Osteocyte (in vitro differentiated cells): Measurements from ENCODE around the gene VN1R5. TPM values are rescaled to one million over a fixed set of nuclear protein-coding genes. Genes with fewer than 3 reads are reported as not detected.

Experiments
- DNase-seq: peaks from one replicate; pipeline ENCODE4 v3.0.0; 2021; ENCODE audit warnings: mixed read lengths; ENCODE audit not compliant: unreplicated experiment; ENCODE audit errors: extremely low spot score
- H3K27ac Mint-ChIP-seq: one replicate; pipeline ENCODE4 v1.8.0; 2021; ENCODE audit warnings: mild to moderate bottlenecking, mixed read lengths; ENCODE audit not compliant: unreplicated experiment
- H3K27me3 Mint-ChIP-seq: one replicate; pipeline ENCODE4 v1.8.0; 2021; ENCODE audit warnings: mixed read lengths; ENCODE audit not compliant: unreplicated experiment
- H3K36me3 Mint-ChIP-seq: one replicate; pipeline ENCODE4 v1.8.0; 2021; ENCODE audit warnings: mixed read lengths; ENCODE audit not compliant: unreplicated experiment
- H3K4me1 Mint-ChIP-seq: one replicate; pipeline ENCODE4 v1.8.0; 2021; ENCODE audit warnings: mixed read lengths; ENCODE audit not compliant: unreplicated experiment
- H3K4me3 Mint-ChIP-seq: one replicate; pipeline ENCODE4 v1.8.0; 2021; ENCODE audit warnings: mild to moderate bottlenecking, moderate library complexity, mixed read lengths; ENCODE audit not compliant: unreplicated experiment
- H3K9me3 Mint-ChIP-seq: one replicate; pipeline ENCODE4 v1.8.0; 2021; ENCODE audit warnings: mixed read lengths; ENCODE audit not compliant: unreplicated experiment
- total RNA-seq: library from RNA; stranded (reverse); gene quantifications from 2 replicates; pipeline ENCODE4 v1.2.1, GENCODE V29; 2021
- TF ChIP-seq, protein P1 (sequence below): fragments of 200-600 bp; sonication (generic); IDR thresholded peaks from 2 replicates; pipeline ENCODE4 v1.5.0; 2021; ENCODE audit warnings: antibody characterized with exemption, mild to moderate bottlenecking, moderate library complexity

Gene VN1R5
- total RNA-seq, 1 donor from 2014 or later = not detected

DNA sequence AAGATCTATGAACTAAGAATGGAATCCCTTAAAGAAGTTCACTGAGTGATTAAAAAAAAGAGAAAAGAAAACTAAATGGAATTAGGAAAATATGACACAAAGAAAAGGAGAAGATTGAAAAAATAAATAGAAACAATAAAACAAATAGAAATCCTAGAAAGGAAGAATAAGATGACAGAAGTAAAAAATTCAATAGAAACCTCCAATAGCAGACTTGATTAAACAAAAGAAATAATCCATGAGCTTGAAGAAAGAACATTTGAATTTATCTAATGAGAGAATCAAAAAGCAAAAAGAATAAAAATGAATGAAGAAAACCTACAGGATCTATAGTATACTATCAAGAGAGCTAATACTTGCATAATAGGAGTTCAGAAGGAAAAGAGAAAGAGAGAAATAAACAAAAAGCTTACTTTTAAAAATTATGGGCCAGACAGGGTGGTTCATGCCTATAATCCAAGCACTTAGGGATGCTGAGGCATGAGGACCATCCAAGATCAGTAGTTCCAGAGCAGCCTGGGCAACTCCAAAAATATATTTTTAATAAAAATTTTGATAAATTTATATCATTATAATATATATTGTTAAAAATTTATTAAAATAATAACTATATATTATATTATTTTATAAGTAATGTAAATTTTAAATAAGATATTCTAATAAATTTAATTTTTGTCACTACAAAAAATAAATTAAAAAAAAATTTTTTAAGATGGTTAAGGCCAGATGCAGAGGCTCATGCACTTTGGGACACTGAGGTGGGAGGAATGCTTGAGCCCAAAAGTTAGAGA is 9.4 kb upstream of the VN1R5 start:
- H3K36me3 Mint-ChIP-seq = no peaks in the 10 kb centered on the region
- no peaks in the 10 kb centered on the region for H3K4me1 Mint-ChIP-seq
- H3K27ac Mint-ChIP-seq = no peak overlapping the region
- H3K9me3 Mint-ChIP-seq = peaks cover 14% of the 10 kb centered on the region
- TF ChIP-seq, protein P1, sequence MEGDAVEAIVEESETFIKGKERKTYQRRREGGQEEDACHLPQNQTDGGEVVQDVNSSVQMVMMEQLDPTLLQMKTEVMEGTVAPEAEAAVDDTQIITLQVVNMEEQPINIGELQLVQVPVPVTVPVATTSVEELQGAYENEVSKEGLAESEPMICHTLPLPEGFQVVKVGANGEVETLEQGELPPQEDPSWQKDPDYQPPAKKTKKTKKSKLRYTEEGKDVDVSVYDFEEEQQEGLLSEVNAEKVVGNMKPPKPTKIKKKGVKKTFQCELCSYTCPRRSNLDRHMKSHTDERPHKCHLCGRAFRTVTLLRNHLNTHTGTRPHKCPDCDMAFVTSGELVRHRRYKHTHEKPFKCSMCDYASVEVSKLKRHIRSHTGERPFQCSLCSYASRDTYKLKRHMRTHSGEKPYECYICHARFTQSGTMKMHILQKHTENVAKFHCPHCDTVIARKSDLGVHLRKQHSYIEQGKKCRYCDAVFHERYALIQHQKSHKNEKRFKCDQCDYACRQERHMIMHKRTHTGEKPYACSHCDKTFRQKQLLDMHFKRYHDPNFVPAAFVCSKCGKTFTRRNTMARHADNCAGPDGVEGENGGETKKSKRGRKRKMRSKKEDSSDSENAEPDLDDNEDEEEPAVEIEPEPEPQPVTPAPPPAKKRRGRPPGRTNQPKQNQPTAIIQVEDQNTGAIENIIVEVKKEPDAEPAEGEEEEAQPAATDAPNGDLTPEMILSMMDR = no peak
- H3K27me3 Mint-ChIP-seq = peaks cover 10% of the 10 kb centered on the region
- H3K4me3 Mint-ChIP-seq = no peak overlapping the region
- no peak for DNase-seq

DNA sequence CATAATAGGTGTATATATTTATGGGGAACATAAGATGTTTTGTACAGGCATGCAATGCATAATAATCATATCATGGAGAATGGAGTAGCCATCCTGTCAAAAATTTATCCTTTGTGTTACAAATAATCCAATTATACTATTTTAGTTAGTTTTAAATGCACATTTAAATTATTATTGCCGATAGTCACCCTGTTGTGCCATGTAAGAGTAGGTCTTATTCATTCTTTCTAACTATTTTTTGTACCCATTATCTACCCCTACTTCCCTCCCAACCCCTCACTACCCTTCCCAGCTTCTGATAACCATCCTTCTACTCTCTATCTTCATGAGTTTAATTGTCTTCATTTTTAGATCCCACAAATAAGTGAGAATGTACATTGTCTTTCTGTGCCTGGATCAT is 8.3 kb upstream of the VN1R5 start:
- H3K9me3 Mint-ChIP-seq = peaks cover 14% of the 10 kb centered on the region
- H3K36me3 Mint-ChIP-seq = no peaks in the 10 kb centered on the region
- no peak overlapping the region for H3K4me3 Mint-ChIP-seq
- no peaks in the 10 kb centered on the region for H3K4me1 Mint-ChIP-seq
- no peak overlapping the region for H3K27ac Mint-ChIP-seq
- DNase-seq = no peak
- TF ChIP-seq, protein P1 = no peak
- H3K27me3 Mint-ChIP-seq = peaks cover 6% of the 10 kb centered on the region

DNA sequence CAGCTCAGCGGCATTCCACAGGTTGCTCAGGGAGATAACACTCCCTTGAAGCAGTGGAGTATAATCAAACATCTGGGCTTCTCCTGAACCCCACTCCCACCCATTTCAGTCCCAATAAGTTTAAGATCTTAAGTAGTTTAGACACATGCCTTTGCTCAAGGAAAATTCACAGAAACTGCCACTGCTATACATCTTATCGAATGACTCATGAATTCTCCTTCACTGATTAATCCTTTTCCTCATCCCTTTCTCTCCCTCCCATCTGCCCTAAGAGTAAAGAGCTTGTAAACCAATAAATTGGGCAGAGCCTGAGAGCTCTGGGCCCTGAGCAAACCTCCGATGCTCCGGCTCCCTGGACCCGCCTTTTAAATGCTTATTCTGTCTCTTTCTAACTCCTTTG is 10.2 kb downstream of the VN1R5 start:
- Mint-ChIP-seq H3K4me3 (no peak overlapping the region), H3K4me1 (no peaks in the 10 kb centered on the region), H3K9me3 (peaks cover 24% of the 10 kb centered on the region), H3K27ac (no peak overlapping the region), H3K27me3 (no peaks in the 10 kb centered on the region), H3K36me3 (no peaks in the 10 kb centered on the region)
- TF ChIP-seq, protein P1 = no peak
- no peak for DNase-seq

DNA sequence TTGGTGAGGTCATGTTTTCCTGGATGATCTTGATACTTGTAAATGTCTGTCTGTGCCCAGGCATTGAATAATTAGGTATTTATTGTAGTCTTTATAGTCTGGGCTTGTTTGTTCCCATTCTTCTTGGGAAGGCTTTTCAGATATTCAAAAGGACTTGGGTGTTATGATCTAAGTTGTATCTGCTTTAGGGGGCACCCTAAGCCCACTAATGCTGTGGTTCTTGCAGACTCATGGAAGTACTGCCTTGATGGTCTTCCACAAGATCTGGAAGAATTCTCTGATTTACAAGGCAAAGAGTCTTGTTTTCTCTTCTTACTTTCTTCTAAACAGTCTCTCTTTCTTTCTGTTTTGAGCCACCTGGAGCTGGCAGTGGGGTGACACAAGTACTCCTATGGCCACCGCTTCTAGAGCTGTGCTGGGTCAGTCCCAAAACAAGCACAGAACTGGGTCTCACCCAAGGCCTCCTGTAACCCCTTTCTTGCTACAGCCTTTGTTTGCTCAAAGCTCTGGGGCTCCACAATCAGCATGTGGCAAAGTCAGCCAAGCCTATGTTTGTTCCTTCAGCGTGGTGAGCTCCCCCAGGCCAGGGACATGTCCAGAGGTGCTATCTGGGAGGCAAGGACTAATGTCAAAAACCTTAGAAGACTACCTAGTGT is 12.6 kb downstream of the VN1R5 start:
- DNase-seq = no peak
- TF ChIP-seq, protein P1 = no peak
- Mint-ChIP-seq H3K27me3 (no peaks in the 10 kb centered on the region), H3K4me3 (no peak overlapping the region), H3K36me3 (no peaks in the 10 kb centered on the region), H3K27ac (no peak overlapping the region), H3K4me1 (no peaks in the 10 kb centered on the region), H3K9me3 (peaks cover 25% of the 10 kb centered on the region)

DNA sequence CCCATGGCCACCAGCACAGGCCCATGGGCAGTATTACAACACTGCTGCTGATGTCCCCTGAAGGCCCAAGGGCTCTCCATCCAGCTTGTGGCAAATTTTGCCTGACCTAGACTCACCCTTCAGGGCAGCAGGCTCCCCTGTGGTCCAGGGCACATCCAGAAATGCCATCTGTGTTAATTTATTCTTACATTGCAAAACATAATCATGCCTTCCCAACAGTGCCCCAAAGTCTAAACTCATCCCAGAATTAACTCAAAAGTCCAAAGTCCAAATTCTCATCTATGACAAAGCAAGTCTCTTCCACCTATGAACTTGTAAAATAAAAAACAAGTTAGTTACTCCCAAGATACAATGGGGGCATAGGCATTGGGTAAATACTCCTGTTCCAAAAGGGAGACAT is 13.3 kb downstream of the VN1R5 start:
- TF ChIP-seq, protein P1 = no peak
- Mint-ChIP-seq H3K27me3 (no peaks in the 10 kb centered on the region), H3K4me1 (no peaks in the 10 kb centered on the region), H3K4me3 (no peak overlapping the region), H3K9me3 (peaks cover 20% of the 10 kb centered on the region), H3K36me3 (no peaks in the 10 kb centered on the region), H3K27ac (no peak overlapping the region)
- DNase-seq = no peak
